Measurements from ENCODE around the gene SCN5A.

The SCN5A gene

DNA sequence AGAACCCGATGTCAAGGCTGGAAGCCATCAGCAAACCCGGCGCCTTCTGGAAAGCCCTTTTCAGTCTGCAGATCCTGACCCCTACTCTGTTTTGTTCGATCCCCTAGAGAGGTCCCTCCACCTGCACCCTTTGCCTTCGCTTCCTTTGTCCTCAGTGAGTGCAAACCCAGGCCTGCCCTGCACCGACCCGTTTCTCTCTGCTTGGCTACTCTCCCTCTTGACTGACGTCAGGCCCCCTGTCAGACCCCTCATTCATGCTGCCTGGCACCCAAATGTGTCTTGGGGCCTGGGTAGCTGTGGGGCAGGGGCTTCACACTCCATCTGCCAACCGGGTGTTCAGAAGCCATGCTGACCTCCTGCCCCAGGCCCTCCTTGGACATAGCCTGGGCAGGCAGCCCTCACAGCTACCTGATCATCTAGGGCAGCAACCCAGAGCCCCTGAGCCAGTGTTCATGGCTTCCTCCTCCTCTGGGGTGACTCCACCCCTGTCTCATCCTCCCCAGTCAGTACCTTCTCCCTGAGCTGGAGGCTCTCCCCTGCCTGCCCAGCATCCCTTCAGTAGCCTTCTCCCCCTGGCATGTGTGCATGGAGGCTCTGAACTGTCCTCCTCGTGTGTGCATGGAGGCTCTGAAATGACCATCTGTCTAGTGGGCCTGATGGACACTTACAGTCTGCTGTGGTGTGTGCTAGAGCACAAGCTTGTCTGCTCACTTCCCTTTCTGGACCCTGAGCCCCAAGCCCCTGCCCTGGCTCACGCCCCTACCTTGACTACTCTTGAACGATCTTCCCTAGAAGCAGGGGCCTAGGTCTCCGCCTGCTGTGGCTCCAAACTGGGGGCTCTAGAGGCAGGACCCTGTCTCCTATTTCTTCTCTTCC, 83.9 kb downstream of the SCN5A start:
- H3K4me1 ChIP-seq (ENCODE audit: insufficient read depth, low read length) = no peaks in the 10 kb centered on the region
- H3K9ac ChIP-seq (ENCODE audit: low read depth, low read length) = no peak overlapping the region
- no peaks in the 10 kb centered on the region for H3K9me3 ChIP-seq (ENCODE audit: control insufficient read depth, insufficient read depth, low read length)
- H3K36me3 ChIP-seq (ENCODE audit: insufficient read depth, low read length) = no peaks in the 10 kb centered on the region

DNA sequence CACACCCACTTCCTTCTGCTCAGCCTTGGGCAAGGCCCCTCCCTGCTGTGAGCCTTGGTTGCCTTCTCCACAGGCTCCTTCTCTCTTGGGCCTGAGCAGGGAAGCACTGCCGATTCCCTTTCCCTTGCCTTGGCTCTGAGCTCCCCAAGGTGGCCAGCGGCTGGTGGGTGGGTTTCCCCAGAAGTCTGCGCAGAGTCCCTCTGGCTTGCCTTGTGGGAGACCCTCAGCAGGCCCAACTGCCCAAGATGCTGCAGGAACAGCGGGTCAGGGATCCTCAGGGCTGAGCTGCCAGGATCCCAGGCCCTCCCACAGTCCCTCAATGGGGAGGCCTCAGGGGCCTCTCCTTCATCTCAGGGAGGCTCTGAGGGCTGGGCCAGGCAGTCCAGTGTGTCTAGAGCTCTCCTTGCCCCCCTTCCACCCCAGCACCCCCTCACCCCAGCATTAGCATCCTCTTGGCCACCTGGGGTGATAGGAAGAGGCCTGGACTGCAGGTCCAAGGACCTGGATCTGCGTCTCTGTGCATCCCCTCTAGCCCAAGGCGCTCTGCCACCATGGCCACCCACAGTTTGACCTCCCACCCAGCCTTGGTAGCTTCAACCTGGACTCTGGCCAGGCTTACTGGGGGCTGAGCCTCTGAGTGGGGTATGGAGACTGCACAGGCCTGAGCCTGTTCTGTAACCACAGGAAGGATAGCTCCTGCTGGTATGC, 84.7 kb downstream of the SCN5A start:
- Histone ChIP-seq H3K9me3 (ENCODE audit: control insufficient read depth, insufficient read depth, low read length) (no peaks in the 10 kb centered on the region), H3K36me3 (ENCODE audit: insufficient read depth, low read length) (no peaks in the 10 kb centered on the region), H3K9ac (ENCODE audit: low read depth, low read length) (no peak overlapping the region), H3K4me1 (ENCODE audit: insufficient read depth, low read length) (no peaks in the 10 kb centered on the region)

DNA sequence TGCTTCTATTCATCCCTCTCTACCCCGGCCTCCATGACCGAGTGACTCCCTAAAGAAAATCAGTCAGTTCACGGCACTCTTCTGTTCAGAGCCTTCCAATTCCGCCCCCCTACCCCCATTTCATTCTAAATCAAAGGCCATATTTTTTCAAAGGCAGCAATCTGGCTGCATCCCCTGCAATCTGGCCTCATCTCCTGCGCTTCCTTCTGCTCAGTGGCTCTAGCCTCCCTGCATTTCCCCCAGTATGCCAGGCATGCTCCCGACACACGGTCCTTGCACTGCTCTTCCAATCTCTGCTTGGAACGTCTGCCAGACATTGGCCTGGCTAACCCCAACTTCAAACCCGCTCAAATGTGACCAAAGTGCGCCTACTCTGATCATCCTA, 85.6 kb downstream of the SCN5A start:
- H3K9ac ChIP-seq (ENCODE audit: low read depth, low read length) = no peak overlapping the region
- H3K4me1 ChIP-seq (ENCODE audit: insufficient read depth, low read length) = no peaks in the 10 kb centered on the region
- H3K36me3 ChIP-seq (ENCODE audit: insufficient read depth, low read length) = no peaks in the 10 kb centered on the region
- H3K9me3 ChIP-seq (ENCODE audit: control insufficient read depth, insufficient read depth, low read length) = no peaks in the 10 kb centered on the region

DNA sequence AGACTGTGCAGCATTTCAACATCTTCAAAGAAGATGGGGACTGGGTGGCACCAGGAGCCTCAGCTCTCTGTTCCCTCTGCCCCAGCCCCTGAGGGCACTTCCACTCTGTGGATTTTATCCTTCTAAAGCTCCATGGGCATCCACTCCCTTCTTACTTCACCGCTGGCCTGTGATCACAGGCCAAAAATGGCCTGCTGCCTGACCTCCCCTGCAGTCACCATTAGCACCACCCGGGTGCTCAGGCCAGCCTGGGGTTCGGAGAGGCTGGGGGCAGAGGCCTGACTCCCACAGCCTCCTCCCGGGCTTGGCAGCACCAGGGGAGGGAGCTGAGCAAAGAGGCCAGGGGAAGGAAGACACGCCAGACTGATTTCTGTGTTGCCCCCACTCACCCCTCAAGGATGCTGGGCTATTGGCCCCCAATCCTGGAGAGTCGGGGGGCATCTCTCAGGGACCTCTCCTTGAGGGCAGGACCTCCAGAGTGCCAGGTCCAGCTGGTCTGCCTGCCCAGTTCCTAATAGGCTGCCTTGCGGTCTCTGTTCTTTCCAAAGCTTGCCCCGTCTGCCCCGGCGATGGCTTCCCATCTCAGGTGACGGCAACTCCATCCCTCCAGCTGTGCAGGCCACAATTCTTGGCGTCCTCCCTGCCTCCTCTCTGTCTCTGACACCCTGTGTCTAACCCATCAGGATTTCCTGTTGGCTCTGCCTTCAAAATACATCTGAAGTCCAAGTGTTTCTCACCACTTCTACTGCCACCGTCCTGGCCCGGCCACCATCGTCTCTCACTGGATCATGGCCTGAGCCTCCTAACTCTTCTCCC, 86.2 kb downstream of the SCN5A start:
- no peak overlapping the region for H3K9ac ChIP-seq (ENCODE audit: low read depth, low read length)
- H3K36me3 ChIP-seq (ENCODE audit: insufficient read depth, low read length) = no peaks in the 10 kb centered on the region
- H3K4me1 ChIP-seq (ENCODE audit: insufficient read depth, low read length) = no peaks in the 10 kb centered on the region
- no peaks in the 10 kb centered on the region for H3K9me3 ChIP-seq (ENCODE audit: control insufficient read depth, insufficient read depth, low read length)

DNA sequence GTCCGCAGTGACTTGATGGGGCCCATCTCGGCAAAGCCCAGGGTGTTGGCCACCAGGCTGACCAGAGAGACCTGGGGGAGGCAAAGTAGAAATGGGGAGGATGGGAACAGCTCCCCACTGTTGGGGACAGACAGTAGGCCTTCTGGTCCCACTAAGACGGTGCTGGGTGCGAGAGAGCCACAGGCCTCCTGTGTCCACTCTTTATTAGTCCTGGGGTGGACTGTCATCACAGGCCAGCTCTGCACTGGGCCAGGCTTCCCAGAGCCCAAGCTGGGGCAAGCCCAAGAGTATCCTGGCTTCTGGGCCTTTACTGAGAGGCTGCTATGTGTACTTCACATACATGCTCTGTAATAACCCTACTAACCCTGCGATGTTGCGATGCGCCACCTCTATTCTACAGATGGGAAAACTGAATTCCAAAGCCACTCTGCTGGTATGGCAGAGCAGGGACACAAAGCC, 87.0 kb downstream of the SCN5A start:
- H3K4me1 ChIP-seq (ENCODE audit: insufficient read depth, low read length) = no peaks in the 10 kb centered on the region
- no peaks in the 10 kb centered on the region for H3K9me3 ChIP-seq (ENCODE audit: control insufficient read depth, insufficient read depth, low read length)
- no peaks in the 10 kb centered on the region for H3K36me3 ChIP-seq (ENCODE audit: insufficient read depth, low read length)
- H3K9ac ChIP-seq (ENCODE audit: low read depth, low read length) = no peak overlapping the region

DNA sequence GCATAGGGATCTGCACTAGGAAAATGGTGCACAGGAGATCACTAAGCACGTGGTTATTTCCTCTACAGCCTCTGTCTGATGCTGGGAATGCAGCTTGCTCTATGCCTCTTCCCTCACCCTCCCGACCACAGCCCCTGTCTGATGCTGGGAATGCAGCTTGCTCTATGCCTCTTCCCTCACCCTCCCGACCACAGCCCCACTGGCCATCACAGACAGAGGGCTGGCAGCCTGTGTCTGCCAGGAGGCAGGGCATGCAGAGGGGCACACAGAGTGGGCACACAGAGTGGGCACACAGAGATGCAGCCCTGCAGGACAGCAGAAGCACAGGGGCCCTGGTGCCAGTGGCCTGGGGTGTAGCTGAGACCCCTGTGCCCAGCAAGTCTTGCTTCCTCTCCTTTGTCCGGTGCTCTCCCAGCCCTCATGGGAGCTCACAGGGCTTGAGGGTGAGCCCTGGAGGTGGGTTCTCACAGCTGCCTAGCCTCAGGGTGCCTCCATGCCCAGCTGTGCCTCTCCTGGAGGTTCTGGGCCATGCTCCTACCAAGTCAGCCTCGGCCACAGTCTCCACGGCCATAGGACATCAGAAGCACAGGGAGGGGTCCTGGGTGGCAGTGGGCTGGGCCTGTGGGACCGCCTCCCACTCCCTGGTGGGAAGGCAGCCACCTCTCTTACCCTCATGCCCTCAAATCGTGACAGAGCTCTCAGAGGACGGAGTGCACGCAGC, 87.6 kb downstream of the SCN5A start:
- no peaks in the 10 kb centered on the region for H3K36me3 ChIP-seq (ENCODE audit: insufficient read depth, low read length)
- no peak overlapping the region for H3K9ac ChIP-seq (ENCODE audit: low read depth, low read length)
- no peaks in the 10 kb centered on the region for H3K9me3 ChIP-seq (ENCODE audit: control insufficient read depth, insufficient read depth, low read length)
- no peaks in the 10 kb centered on the region for H3K4me1 ChIP-seq (ENCODE audit: insufficient read depth, low read length)

DNA sequence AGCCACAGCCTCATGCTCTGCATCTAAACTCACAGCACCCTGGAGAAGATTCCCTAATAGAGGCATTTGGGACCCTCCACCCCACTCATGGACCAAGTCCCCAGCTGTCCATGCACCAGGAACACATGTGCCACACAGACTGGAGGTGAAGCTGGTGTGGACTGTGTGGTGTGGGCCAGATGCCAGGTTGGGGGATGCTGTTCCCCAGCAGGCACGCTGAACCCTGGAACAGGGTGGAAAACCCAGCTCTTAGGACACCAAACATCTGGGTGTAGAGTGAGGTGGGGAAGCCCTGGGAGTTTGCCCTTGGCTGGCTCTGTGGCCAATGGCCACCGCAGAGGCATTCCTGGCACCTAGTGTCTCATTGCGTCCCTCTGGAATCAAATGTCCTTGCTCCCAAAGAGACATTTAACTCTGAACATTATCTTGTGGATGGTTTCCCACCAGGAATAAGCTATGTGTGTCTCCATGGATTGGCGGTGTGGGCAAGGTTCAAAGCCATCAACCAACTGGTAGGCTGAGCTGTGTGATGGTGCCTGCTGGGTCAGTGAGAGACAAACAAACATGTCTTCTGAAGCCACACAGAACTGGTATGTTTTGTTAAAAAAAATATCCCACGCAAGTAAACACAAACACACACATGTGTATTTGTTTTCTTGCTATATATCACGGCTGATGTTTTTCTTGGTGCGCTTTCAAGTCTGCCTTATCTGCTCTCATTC, 88.3 kb downstream of the SCN5A start:
- Histone ChIP-seq H3K4me1 (ENCODE audit: insufficient read depth, low read length) (no peaks in the 10 kb centered on the region), H3K9me3 (ENCODE audit: control insufficient read depth, insufficient read depth, low read length) (no peaks in the 10 kb centered on the region), H3K36me3 (ENCODE audit: insufficient read depth, low read length) (no peaks in the 10 kb centered on the region), H3K9ac (ENCODE audit: low read depth, low read length) (no peak overlapping the region)

DNA sequence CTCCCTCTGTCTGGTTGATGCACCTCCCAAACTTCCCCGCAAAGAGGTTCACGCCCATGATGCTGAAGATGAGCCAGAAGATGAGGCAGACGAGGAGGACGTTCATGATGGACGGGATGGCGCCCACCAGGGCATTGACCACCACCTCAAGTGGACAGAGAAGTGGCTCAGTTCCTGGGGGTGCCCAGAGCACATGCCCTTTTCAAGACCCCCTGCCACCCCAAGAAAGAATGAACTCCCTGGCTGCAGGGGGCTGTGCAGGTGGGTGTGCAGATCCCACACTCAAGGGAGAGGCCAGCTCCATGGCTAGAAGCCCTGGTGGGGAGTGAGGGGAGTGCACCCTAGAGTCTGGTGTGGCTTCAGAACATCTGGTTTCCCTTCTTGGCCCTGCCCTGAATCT, 89.2 kb downstream of the SCN5A start:
- H3K9me3 ChIP-seq (ENCODE audit: control insufficient read depth, insufficient read depth, low read length) = no peaks in the 10 kb centered on the region
- no peak overlapping the region for H3K9ac ChIP-seq (ENCODE audit: low read depth, low read length)
- no peaks in the 10 kb centered on the region for H3K4me1 ChIP-seq (ENCODE audit: insufficient read depth, low read length)
- no peaks in the 10 kb centered on the region for H3K36me3 ChIP-seq (ENCODE audit: insufficient read depth, low read length)

DNA sequence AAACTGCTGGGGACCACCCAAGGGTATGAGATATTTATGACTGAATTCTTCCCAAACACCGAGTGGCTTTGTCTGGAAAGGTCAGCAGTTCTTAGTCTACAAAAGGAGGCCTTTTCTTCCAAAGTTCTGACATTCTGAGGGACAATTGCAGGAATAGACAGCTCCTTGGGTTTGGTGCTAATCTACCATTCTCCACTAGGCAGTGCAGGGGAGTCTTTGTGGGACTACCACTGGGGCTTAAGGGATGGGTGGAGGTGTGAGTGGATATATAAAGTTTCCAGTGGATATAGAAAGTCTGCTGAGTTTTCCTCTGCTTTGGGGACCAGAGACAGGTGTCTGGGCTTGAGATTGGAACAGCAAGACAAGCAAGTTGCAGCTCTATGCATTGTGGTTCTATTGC, 90.6 kb downstream of the SCN5A start:
- no peaks in the 10 kb centered on the region for H3K4me1 ChIP-seq (ENCODE audit: insufficient read depth, low read length)
- no peak overlapping the region for H3K9ac ChIP-seq (ENCODE audit: low read depth, low read length)
- H3K36me3 ChIP-seq (ENCODE audit: insufficient read depth, low read length) = no peaks in the 10 kb centered on the region
- H3K9me3 ChIP-seq (ENCODE audit: control insufficient read depth, insufficient read depth, low read length) = no peaks in the 10 kb centered on the region

DNA sequence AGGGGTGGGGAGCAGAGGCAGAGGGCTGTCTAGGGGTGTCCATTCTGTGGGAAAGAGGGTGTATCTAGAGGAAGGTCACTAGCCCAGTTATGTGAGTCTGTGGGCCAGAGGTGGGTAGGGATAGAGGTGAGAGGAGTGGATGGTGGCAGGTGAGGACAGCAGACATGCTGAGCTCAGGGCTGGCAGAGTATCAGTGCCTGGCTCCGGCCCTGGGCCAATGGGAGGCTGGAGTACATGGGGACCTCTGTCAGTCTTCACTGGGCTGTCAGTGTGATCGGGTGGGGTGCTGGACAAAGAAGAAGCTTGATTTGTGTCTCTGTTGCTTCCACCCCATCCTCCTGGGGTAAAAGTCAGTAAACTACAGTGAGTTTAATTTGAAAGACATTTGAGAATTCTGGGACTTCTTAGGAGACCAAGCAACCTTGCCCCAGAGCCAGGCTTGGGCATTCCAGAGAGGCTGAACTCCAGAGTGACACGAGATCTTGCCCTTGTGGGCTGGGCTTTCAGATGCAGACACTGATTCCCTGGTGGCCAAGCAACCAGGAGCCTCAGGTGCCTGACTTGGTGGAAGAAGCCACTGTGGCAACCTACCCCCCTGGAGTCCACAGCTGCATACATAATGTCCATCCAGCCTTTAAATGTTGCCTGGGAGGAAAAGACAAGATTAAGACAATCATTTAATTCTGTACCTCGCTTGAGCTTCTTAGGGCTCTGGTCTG, 92.7 kb downstream of the SCN5A start:
- Histone ChIP-seq H3K9me3 (ENCODE audit: control insufficient read depth, insufficient read depth, low read length) (no peaks in the 10 kb centered on the region), H3K4me1 (ENCODE audit: insufficient read depth, low read length) (no peaks in the 10 kb centered on the region), H3K9ac (ENCODE audit: low read depth, low read length) (no peak overlapping the region), H3K36me3 (ENCODE audit: insufficient read depth, low read length) (no peaks in the 10 kb centered on the region)

DNA sequence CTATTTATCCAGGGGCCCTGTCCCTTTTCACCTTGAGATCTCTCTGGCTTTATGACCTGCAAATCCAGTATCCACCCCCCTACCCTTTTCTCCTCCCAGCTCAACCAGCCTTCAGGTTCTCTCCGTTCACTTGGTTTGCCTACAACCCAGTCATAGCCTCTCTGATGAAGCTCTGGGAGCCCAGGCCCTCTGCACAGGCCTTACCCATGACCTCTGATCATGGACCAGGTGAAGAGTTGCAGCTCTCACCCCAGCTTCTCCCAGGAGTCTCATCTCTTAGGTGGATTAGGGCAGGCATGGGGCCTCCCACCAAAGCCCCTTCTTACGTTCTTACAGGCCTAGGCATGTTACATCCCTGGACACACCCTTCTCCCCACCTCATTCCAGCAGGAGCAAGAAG, 93.6 kb downstream of the SCN5A start:
- Histone ChIP-seq H3K9me3 (ENCODE audit: control insufficient read depth, insufficient read depth, low read length) (no peaks in the 10 kb centered on the region), H3K36me3 (ENCODE audit: insufficient read depth, low read length) (no peaks in the 10 kb centered on the region), H3K9ac (ENCODE audit: low read depth, low read length) (no peak overlapping the region), H3K4me1 (ENCODE audit: insufficient read depth, low read length) (no peaks in the 10 kb centered on the region)

DNA sequence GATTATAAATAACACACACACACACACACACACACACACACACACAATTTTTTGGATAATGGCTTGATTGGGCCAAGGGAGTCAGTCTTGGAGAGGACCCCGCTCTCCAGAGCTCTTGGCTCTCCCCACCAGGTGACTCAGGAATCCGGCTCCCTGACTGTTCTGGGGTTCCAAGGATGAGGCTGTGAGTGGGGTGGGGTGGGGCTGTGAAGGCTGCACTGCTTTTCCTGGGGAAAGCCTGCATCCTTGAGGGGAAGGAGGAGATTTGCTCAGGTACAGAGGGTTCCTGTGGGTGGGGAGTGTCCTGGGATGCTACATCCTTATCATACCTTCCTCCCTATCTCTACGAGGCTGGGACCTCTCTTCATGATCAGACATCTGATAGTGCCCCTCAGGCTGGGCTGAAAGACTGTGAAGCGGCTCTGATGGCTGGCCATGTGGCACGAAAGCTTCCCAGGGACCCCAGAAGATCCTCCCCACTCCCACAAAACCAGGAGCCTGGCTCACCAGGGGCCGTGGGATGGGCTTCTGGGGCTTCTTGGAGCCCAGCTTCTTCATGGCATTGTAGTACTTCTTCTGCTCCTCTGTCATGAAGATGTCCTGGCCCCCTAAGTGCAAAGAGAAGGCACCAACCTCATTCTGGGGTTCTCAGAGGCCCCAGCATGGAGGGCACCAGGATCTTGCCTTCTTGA, 94.2 kb downstream of the SCN5A start:
- Histone ChIP-seq H3K9me3 (ENCODE audit: control insufficient read depth, insufficient read depth, low read length) (no peaks in the 10 kb centered on the region), H3K4me1 (ENCODE audit: insufficient read depth, low read length) (no peaks in the 10 kb centered on the region)

More for the DNA sequence above, 94.2 kb downstream of the SCN5A start:
- no peaks in the 10 kb centered on the region for H3K36me3 ChIP-seq (ENCODE audit: insufficient read depth, low read length)
- no peak overlapping the region for H3K9ac ChIP-seq (ENCODE audit: low read depth, low read length)
